Activated T-cell treated with anti-CD3 and anti-CD28 coated beads for 1 hour (primary cell): ENCODE results near the gene NTM.

Experiments used
- DNase-seq: peaks from one replicate; pipeline ENCODE4 v3.0.0-alpha.2; 2020; ENCODE audit warnings: low read depth

Gene NTM

DNA sequence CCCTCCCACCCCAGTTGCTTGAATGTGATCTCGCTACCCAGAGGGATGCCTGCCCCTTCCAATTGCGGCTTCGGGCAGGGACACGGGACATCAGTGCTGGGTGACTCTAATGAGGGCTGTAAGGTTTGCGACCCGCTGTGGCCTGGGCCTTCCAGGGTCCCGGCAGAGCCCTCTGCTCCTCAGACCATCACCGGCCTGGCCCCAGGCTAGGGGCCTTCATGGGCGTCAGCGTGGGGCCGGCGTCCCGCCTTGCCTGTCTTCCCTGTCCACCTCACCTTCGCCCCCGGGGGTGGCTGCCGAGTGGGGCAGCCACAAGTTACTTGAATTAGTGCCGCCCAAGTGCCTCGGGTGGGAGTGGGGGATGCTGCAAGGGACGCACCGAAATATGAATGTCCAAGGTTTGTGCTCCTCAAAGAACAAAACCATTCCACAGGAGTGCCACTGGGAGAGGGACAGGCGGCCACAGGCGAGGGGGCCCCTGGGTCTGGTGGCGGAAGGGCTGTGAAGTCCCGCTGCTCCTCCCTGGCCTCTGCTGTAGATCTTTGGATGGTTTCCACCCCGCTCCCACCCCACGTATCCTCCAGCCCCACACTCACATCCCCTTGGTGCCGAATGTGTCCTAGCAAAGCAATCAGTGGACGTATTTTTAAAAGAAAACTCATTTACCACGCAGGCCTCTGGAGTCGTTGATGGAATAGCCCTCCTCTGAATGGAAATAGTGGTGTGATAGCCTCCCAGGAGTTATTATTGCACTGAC lies 317.1 kb downstream of the NTM start:
- no peak for DNase-seq

DNA sequence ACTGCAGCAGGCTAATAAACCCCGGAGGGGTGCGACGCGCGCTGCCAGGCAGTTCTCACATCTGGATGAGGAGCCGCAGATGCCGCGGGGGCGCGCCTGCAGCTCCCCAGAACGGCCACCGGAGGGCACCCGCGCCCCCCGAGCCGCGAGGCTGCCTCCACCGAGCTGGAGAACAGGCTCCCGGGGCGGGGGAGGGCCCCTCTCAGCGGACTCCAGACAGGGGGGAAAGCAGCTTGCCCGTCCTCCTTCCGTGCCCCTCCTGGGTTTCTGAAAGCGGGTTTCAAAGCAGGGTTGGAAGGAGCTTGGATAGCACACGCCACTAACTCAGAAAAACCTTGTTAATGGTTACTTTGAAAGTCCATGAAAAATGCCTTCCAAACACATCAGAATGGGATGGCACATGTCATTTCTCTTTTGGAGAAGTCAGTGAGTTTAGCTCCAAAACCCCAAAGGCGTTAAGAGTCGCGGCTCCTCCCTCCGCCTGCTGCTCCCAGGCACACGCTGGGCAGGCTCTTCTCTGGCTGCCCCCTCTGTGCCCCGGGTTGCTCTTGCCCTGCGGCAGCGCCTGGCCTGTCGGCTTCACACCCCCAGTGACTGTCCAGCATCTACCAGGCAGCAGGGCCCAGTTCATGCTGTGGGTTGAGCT lies 317.8 kb downstream of the NTM start:
- DNase-seq = no peak

DNA sequence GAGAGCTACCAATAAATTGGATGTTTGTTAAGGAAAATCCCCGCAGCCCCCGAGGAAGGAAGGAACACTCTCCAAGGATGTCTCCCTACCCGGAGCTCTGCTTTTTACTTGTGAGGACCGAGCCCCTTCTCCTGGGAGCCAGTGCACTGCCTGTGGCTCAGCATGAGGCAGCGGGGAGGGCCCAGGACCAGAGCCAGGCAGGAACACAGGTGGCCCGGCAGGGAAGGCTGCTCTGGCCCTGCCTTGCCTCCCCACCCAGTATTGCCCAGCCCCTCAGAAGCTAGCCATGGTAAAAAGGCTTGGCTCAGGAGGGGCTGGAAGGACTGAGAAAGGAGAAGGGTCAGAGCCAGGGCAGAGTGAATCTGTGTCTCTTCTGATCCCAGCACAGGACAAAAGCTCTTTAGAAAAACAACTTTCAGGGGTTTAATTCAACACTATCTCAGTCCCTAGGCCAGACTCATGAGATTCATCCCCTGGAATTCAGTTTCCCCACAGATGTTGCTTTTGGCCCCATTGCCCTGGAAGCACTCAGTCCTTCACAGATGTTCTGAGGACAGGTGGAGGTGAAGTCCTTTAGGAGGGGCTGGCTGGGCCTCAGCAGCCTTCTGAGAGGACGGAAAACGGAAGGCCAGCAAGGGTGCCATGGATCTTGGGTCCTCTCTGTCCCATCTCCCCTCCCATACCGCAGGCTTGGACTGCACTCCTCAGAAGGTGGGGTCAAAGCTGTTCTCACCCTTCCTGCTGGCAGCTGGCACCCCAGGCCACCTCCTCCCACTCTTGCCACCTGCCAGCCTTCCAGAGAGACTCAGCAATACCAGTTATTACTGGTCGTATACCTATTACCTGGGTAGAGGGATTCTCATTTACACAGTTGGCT lies 318.9 kb downstream of the NTM start:
- no peak for DNase-seq

DNA sequence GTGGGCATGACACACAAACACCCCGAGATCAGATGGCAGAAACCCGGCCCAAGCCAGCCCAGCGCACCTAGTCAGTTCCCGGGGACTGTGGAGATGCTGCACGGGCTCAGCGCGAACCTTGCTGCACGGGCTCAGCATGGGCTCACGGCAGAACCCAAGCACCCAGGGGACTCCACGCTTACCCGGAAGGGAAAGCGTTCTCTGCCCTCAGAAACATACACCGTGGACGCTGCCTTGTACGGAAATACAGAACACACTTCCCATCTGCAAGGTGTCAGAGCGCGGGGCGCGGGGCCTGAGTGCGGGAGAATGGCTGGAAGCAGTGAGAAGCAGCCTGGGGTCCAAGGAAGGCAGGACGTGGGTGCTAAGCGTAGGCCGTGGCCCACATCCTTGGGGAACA lies 319.9 kb downstream of the NTM start:
- DNase-seq = no peak

DNA sequence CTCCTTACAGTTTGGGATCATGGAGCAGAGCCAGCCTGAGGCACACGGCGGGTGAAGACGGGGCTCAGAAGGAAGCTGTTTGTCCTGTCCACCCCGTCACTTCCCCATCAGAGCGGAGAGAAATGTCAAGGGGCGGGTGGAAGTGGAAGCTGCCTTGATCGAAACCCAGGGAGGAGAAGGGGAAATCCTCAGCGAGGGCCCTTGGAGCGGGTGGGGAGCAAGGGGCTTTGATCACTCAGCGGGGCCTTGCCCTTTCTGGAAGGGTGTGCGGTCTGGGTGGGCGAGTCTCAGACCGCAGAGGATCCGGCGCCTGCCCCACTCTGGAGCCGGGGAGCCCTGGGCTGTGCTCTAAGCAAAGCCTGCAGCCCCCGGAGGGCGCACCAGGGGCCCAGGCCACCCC lies 320.4 kb downstream of the NTM start:
- no peak for DNase-seq

DNA sequence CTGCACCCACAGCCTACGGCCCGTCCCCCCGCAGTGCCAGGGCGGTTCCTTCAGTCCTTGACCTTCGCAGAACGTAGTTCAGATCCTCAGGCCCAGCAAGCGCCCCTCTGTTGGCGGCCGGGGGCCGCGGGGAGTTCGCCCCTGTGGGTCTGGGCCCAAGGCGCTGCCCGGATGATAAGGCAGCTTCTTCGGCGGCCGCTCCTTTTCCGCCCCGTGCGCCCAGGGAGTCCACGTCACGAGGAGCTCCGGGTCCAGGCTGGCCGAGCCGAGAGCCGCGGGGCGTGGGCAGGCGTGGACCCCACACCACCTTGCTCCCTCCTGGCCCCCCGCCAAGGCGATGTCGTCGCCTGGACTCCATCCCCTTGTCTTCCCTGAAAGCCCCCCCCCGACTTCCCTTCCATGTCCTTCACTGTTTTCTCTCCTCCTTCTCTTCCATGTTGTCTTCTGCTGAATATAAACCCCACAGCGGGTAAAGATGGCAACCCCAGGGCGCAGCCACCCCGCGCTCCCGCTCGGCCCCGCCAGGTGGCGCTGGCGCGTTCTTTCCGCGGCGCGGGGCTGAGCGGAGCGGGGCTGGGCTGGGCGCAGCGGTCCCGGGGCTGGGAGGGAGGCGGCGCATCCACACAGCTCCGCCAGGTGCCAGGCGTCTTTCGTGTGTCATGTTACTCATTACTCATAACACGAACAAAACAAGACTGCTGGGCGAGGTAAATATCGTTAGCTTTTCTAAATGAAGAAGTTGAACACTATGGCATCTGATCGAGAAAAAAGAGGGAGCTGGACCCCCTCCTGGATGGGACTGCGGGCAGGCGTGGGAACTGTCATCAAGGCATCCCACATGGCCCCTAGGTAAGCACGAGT lies 321.0 kb downstream of the NTM start:
- DNase-seq = no peak

DNA sequence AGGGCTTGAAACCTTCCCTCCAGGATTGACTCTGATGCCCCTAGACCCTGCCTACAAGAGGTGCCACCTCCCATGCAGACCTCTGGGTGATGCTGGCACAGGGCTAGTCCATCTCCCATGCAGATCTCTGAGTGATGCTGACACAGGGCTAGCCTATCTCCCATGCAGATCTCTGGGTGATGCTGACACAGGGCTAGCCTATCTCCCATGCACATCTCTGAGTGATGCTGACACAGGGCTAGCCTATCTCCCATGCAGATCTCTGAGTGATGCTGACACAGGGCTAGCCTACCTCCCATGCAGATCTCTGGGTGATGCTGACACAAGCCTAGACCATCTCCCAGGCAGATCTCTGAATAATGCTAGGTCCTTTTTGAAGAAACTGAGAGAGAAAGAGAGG lies 321.7 kb downstream of the NTM start:
- DNase-seq = no peak

DNA sequence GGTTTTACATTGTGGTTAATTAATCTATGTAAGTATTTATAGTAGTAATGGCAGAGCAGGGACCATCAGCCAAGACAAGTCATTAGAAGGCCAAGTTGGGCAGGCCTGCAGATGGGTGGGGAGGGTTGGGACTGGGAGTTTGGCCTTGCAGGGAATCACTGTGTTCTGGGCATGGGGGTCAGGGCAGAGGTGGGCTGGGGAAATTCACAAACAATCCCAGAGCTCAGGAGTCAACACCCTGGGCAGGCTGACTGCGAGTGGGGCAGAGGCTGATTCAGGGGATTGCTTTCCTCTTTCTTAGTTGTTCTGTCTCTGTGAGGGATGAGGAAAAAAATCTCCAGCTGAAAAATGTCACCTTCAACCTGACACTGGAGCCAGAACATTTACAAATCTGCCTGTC lies 322.5 kb downstream of the NTM start:
- DNase-seq = no peak

DNA sequence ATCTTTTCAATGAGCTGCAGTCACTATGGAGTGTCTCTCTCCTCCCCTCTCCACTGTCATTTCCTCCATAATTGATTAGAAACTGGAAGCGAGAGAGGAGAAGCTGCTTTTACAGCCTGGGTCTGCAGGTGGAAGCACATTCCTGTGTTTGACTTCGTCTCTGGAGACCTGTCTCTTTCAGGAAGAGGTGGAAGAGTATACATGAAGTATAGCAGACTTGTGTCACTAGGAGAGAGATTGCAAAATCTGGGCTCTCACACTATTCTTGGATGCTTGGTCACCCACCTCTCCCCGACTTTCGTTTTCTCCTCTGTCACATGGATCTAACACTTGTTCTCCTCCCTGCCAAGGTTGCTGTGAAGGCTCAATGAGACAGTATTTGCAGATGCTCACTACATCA lies 323.3 kb downstream of the NTM start:
- DNase-seq = no peak

DNA sequence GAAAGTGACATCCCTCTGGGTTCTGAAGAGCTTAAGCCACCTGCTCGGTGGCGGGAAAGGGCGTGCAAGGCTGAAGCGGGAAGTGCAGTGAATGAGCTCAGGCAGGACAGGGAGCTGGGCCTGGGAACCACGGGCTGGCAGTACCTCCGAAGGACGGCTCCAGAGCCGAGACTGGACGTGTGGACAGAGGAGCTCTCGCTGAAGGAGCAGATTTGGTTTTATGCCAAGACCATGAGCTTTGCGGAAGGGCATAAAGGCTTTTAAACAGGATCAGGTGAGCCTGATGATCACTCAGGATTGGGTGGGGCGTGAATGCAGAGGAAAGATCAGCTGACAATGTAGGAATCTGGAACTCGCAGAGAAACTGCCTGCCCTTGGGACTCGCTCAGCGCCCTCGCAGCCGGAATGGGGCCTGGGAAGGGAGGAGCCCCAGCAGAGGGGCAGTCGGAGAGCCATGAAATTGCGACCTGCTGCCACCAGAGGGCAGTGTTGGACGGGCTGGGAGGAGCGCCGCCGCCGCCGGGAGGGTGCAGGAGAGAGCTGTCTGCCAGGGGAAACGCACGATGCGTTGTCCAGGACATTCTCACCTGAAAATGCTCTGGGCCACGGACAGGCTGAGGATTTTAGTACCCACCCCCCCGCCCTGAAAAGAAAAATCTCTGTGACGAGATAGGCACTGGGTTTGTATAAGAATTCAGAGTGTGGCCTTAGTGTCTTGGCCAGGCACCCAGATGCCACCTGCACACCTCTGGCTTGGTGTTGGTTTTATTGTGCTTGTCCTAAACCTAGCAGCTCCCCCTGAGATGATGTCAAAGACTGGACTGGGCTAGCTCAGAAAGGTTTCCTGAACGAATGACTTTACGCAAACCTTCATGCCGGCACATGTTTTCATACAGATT lies 324.4 kb downstream of the NTM start:
- peak; percentile 30 for DNase-seq

DNA sequence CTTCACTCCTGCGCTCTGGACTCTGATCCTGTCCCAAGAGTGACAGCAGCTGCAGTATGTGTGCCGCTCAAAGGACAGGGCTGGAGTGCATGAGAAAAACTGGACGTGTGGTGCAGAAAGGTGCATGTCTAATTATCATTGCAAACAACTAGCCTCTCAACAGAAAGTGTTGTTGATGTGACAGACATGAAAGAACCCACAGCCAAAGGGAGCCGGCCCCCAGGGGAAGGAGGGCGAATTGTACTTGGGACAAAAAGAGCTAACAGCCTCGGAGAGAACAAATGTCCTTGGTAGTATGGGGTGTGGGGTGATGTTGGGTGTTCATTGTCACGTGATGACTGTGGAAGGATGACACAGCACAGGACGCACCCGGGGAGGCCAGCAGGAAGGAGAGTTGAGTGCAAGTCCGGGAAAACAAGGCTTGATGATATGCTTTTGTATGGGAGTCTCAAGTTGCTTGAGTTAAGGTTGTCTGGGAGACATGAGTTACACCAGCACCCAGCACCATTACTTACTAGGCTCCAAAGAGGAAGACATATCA lies 325.5 kb downstream of the NTM start:
- DNase-seq = no peak

DNA sequence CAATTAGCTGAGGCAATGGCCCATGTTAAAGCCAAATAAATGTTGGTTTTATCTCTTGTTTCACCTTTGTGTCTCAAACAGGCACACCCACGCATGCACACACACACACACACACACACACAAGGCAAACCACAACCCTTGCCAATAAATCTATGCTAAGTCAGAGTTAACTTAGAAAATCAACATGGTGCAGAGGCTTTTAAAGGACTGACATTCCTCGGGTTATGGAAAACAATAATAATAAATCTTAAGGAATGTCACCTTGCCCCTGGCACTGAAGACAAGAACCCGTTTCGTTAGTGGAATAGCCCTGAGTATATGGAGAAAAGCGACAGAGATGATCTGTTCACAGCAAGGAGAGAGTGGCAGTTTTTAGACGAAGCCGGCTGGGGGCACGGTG lies 326.3 kb downstream of the NTM start:
- no peak for DNase-seq

DNA sequence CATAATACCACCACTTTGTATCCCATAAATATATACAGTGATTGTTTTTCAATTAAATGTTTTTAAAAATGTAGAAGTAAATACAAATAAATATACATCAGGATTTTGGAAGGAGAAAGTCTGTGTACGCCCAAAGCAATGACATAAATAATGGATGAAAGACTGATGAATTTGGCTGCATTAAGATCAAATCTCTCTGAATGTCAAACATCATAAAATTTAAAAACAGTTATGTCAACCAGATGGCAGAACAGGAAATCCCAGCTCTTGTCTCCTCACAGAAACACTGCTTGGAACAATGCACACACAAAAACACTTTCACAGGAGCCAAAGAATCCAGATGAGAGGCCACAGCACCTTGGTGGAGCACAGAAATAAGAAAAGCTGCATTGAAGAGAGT lies 332.9 kb downstream of the NTM start:
- no peak for DNase-seq

DNA sequence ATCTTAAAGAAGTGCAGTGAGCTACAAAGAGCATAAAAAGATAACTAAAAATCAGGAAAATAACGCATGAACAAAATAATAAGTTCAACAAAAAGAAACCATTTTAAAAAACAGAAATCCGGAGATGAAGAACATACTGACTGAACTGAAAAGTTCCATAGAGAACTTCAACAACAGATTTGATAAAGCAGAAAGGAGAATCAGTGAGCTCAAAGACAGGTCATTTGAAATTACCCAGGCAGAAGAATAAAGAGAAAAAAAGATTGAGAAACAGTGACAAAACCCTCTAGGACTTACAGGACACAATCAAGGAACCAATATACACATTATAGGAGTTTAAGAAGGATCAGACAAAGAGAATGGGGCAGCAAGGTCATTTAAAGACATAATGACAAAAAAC lies 334.3 kb downstream of the NTM start:
- no peak for DNase-seq

DNA sequence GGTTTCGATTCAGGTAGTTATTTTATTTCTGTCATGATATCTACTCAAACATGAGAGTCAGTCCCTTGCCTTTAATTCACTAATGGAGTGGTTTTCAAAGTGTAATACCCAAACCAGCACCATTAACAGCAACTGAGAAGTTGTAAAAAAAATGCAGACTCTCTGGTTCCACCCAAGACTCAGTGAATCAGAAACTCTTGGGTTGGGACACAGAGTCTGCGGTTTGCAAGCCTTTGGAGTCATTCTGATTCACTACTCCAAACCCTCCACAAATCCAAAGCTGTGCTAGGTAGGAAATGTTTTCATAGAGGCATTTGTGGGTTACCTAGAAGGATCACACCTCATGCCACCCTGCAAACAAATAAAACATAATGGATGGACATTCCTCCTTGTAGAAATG lies 340.1 kb downstream of the NTM start:
- no peak for DNase-seq

DNA sequence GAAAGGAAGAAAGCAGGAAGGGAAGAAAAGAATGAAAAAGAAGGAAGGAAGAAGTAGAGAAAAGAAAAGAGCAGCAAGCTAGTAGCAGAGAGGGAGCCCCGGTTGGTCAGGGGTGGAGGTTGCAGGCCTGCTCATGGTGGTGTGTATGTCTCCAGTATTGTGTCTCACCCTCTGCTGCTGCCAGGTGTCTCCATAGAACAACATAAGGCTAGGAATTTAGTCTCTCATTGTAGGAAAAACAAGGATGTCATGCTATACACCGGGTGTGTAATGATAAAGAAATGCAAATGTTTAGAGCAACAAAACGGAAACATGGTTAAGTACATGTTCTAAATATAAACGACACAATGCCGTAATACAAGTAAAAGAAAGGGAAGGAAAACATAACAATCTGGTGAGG lies 342.5 kb downstream of the NTM start:
- no peak for DNase-seq

DNA sequence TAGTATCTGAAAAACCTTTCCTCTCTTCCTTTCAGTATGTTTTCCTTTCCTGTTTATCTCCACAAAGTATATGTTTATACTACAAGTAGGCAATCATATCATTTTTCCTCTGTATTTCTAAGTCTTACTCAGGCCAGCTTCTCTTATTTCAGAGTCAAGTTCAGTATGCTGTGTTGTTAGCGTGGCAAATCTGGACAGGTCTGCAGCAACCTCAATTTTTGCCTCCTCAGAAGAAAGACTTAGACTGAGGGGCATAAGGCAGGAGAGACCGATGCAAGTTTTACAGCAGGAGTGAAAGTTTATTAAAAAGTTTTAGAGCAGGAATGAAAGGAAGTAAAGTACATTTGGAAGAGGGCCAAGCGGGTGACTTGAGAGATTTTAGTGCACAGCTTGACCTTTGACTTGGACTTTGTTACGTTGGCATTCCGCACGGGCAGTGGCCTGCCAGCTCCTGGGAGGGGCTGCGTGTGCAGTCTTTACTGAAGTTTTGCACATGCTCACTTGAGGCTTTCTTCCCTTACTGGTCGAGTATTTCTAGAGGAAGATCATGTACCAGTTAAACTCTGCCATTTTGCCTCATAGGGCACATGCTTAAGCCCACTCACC lies 343.2 kb downstream of the NTM start:
- DNase-seq = no peak

DNA sequence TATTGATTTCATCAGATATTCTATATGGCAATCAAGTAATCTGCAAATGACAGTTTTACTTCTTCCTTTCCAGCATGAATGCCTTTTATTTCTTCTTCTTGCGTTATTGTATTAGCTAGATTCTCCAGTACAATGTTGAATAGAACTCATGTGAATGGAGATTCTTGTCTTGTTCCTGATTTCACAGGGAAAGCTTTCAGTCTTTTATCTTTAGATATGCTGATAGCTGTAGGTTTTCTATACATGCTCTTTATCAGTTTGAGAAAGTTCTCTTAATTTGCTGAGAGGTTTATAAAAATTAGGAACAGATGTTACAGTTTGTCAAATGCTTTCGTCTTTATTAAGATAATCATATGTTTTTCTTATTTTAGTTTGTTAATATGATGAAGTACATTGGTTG lies 347.2 kb downstream of the NTM start:
- no peak for DNase-seq

DNA sequence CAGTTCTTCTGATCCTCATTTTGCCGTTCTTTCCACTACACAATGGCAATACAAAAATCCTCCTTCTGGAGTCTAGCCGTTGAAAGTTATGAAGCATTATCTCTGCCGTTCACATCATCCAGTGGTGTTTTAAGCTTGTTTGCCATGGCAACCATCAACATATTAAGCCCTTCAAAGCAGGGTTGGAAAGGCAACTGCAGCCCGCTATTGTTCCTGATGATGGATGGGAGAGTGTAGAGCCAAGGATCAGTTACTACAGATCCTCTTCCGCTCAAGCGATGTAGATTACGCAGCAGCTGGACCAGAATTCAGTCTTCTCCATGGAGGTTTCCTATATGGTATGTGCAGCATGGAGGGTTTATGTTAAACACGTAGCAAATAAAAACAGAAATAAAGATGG lies 352.7 kb downstream of the NTM start:
- DNase-seq = no peak

DNA sequence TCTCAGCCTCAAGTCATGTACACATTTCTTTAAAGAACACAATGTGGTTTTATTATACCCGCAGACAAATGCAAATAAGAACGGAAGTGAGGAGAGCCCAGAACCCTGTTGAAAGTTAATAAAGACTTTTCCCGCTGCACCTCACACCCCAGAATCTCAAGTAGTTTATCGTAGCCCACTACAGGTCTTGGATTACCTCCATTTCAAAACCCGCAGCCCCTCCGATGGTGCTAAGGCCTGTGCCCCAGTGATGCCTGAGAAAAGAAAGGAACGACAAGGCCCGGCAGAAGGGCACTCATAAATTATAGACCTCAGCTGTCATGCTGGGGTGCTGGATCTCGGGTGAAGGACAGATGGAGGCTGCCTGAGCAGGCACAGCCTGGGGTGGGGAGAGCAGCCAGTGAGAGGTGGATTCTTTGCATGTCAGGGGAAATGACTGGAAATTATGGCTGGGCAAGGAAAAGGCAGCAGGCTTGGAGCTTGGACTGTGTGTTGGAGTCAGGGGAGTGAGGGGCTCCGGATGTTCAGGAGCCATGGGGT lies 354.1 kb downstream of the NTM start:
- no peak for DNase-seq
